GM12892 (cell line): Measurements from ENCODE around the gene ZBTB2.
A peak's percentile ranks its signal among the peaks of the same experiment; 100 is the strongest.

Source experiments
- POLR2A ChIP-seq: IDR thresholded peaks from 2 replicates; pipeline ENCODE4 v1.6.1; 2011; ENCODE audit warnings: low read depth, low read length, control low read depth
- POLR2AphosphoS5 ChIP-seq: IDR thresholded peaks from 2 replicates; pipeline ENCODE4 v1.6.1; 2011; ENCODE audit warnings: low read depth, low read length, control low read depth
- TAF1 ChIP-seq: IDR thresholded peaks from 2 replicates; pipeline ENCODE4 v1.6.1; 2011; ENCODE audit warnings: low read depth, mild to moderate bottlenecking, control low read depth, low read length, borderline replicate concordance

- TF ChIP-seq POLR2A (peak; percentile 16; the same call in 1 of the 2 replicates), TAF1 (no peak), POLR2AphosphoS5 (no peak)
These were observed 11.2 kb downstream of the ZBTB2 start for GRCh38 chr6:151379933-151380847.
